ENCODE results near the gene TXNDC15. TPM values are rescaled to one million over a fixed set of nuclear protein-coding genes. Genes with fewer than 3 reads are reported as not detected.
A peak's percentile ranks its signal among the peaks of the same experiment; 100 is the strongest.

TXNDC15 gene
- total and polyA plus RNA-seq, 12 donors: 56.4 to 267 (median 101) TPM

GRCh38 chr5:134840811-134841210 lies 33.4 kb upstream of the TXNDC15 start:
- no peak overlapping the region for H3K27ac ChIP-seq
- WGBS, 4 donors: 66 to 80% (median 77%) methylated on average over 3 of the region's 3 CpGs
- H3K9me3 ChIP-seq (replicated peaks in 1 of 3): no peaks in the 10 kb centered on the region
- intact Hi-C loops (cut with DNase I): loop anchor here in 1 of 2 donors (10.0 kb wide), 1 partner anchor 64 kb away; the partner anchor contains the start of gene PCBD2
- peaks cover 20 to 28% of the 10 kb centered on the region in 2 donors for H3K4me1 ChIP-seq (replicated peaks in 1 of 2)
- TF ChIP-seq CTCF (IDR thresholded peaks at IDR 0.05): no peak
- TF ChIP-seq POLR2A (IDR thresholded peaks at IDR 0.05): no peak
- no peak for DNase-seq
- no peak overlapping the region for H3K4me3 ChIP-seq
- H3K36me3 ChIP-seq (replicated peaks in 1 of 2): peaks cover 0 to 10% of the 10 kb centered on the region in 2 donors
- no peaks in the 10 kb centered on the region for H3K27me3 ChIP-seq

GRCh38 chr5:134844252-134844651 lies 29.9 kb upstream of the TXNDC15 start:
- WGBS, 4 donors: 92 to 100% (median 96%) methylated on average over 1 of the region's 1 CpG
- no peak for TF ChIP-seq POLR2A (IDR thresholded peaks at IDR 0.05)
- no peak for TF ChIP-seq CTCF (IDR thresholded peaks at IDR 0.05)
- no peak overlapping the region for H3K27ac ChIP-seq
- H3K4me3 ChIP-seq: no peak overlapping the region
- H3K36me3 ChIP-seq (replicated peaks in 1 of 2): peaks cover 0 to 4% of the 10 kb centered on the region in 2 donors
- no peak for DNase-seq
- intact Hi-C loops (cut with DNase I): loop anchor here in 1 of 2 donors (10.0 kb wide), 1 partner anchor 61 kb away; the partner anchor contains the start of gene PCBD2
- H3K9me3 ChIP-seq (replicated peaks in 1 of 3): no peaks in the 10 kb centered on the region
- H3K4me1 ChIP-seq (replicated peaks in 1 of 2): peaks cover 11 to 28% of the 10 kb centered on the region in 2 donors
- no peaks in the 10 kb centered on the region for H3K27me3 ChIP-seq

GRCh38 chr5:134845335-134845851 lies 28.8 kb upstream of the TXNDC15 start:
- intact Hi-C loops (cut with DNase I): loop anchor here in 1 of 2 donors (10.0 kb wide), 1 partner anchor 59 kb away; the partner anchor contains the start of gene PCBD2
- Histone ChIP-seq H3K4me1 (replicated peaks in 1 of 2) (peaks cover 15 to 36% of the 10 kb centered on the region in 2 donors), H3K36me3 (replicated peaks in 1 of 2) (no peaks in the 10 kb centered on the region), H3K27me3 (no peaks in the 10 kb centered on the region), H3K27ac (peak overlapping the region; percentile 41 to 98 (median 96)), H3K4me3 (peak overlapping the region in 1 of 4 donors; percentile 72), H3K9me3 (replicated peaks in 1 of 3) (no peaks in the 10 kb centered on the region)
- no peak for TF ChIP-seq POLR2A (IDR thresholded peaks at IDR 0.05)
- TF ChIP-seq CTCF (IDR thresholded peaks at IDR 0.05): no peak
- 9 to 12% (median 10%) methylated on average over 10 to 12 of the region's 12 CpGs for WGBS, 4 donors
- no peak for DNase-seq

- Histone ChIP-seq H3K9me3 (replicated peaks in 1 of 3) (no peaks in the 10 kb centered on the region), H3K4me1 (replicated peaks in 1 of 2) (peaks cover 18 to 43% of the 10 kb centered on the region in 2 donors), H3K27me3 (no peaks in the 10 kb centered on the region), H3K4me3 (peak within 1 kb of the TSS; percentile 22 to 74 (median 70)), H3K27ac (peak within 1 kb of the TSS; percentile 95 to 98 (median 96)), H3K36me3 (replicated peaks in 1 of 2) (no peaks in the 10 kb centered on the region)
- WGBS, 4 donors: 0 to 2% (median 0%) methylated on average over 2 to 84 of the region's 84 CpGs
- TF ChIP-seq POLR2A (IDR thresholded peaks at IDR 0.05) (peak; percentile 98 to 99), CTCF (IDR thresholded peaks at IDR 0.05) (peak in 1 of 6 experiments; percentile 8)
- intact Hi-C loops (cut with DNase I): loop anchor here in 1 of 2 donors (10.0 kb wide), 1 partner anchor 59 kb away; the partner anchor contains the start of gene PCBD2
- DNase-seq: peak; percentile 95 to 98 (median 97)
Measured at GRCh38 chr5:134845852-134846640, 28.1 kb upstream of the TXNDC15 start, which contains the start of gene C5orf24. C5orf24 (plus strand) TSS chr5:134845968; CDS start chr5:134854901, 8,933 bp downstream.

Data from adrenal gland (tissue), 12 donors.